Sigmoid colon (tissue), 7 donors: Measurements from ENCODE around the gene POLR2A. TPM values are rescaled to one million over a fixed set of nuclear protein-coding genes. Genes with fewer than 3 reads are reported as not detected.

Source experiments
- DNase-seq: peaks from one replicate; pipeline ENCODE4 v3.0.0-alpha.2; 2019
- H3K27ac ChIP-seq, 4 donors: fragments of 200-600 bp; sonication (generic); one replicate each; pipeline ENCODE4 v1.5.1; 2016 to 2019; ENCODE audit warnings: mild to moderate bottlenecking in 1 of 4
- H3K27me3 ChIP-seq, 3 donors: fragments of 200-600 bp; sonication (generic); one replicate each; pipeline ENCODE4 v1.5.1; 2019; ENCODE audit warnings: mild to moderate bottlenecking in 1 of 3
- H3K36me3 ChIP-seq, 4 donors: fragments of 200-600 bp; sonication (generic); one replicate each; pipeline ENCODE4 v1.5.1; 2016 to 2019
- H3K4me1 ChIP-seq, 4 donors: fragments of 200-600 bp; sonication (generic); one replicate each; pipeline ENCODE4 v1.5.1; 2017 to 2019
- H3K4me3 ChIP-seq, 4 donors: fragments of 200-600 bp; sonication (generic); one replicate each; pipeline ENCODE4 v1.5.1; 2017 to 2019; ENCODE audit warnings: mild to moderate bottlenecking in 2 of 4, moderate library complexity in 1 of 4
- H3K9me3 ChIP-seq, 4 donors: fragments of 200-600 bp in 3 of 4; sonication (generic) in 3 of 4; one replicate each; pipeline versions ENCODE4 v1.5.1 to v1.6.1; 2013 to 2019
- EP300 ChIP-seq, 4 donors: sonication (generic); formaldehyde crosslinking; IDR thresholded peaks; one replicate each; pipeline ENCODE4 v1.6.1; 2017; ENCODE audit warnings: antibody characterized with exemption in 4 of 4
- POLR2A ChIP-seq, 2 donors: fragments of 450-650 bp; IDR thresholded peaks; one replicate each; pipeline ENCODE4 v1.6.1; 2016; ENCODE audit warnings: antibody characterized with exemption in 2 of 2, mild to moderate bottlenecking in 2 of 2, moderate library complexity in 2 of 2
- POLR2AphosphoS5 ChIP-seq, 4 donors: sonication (generic); formaldehyde crosslinking; IDR thresholded peaks; one replicate each; pipeline ENCODE4 v1.6.1; 2017; ENCODE audit warnings: antibody characterized with exemption in 4 of 4
- whole genome bisulfite sequencing, 2 donors: extraction: QIAGEN DNeasy Blood & Tissue Kit; methylation state at CpG; one replicate each; pipeline ENCODE4 v1.1.7; 2013; 5-methylcytosine and 5-hydroxymethylcytosine counted together
- intact Hi-C: fragments of 100-400 bp; cut with DNase I; formaldehyde crosslinking; loops from one replicate; pipeline ENCODE4 v1.15.1; 2023
- polyA plus RNA-seq, 3 donors: library from polyadenylated mRNA; stranded (reverse); fragments of 200-250 nt; gene quantifications; one replicate each; pipeline ENCODE4 v1.2.3, GENCODE V29; 2013
- total RNA-seq, 4 donors: library from RNA; depleted of rRNA; stranded (reverse); fragments of >200 nt; gene quantifications; one replicate each; pipeline ENCODE4 v1.1.0, GENCODE V29; 2016
- TF ChIP-seq, protein P1 (sequence below), 4 experiments: fragments of 450-650 bp in 3 of 4; fragments of 200-600 bp in 1 of 4; IDR thresholded peaks; one replicate each; pipeline ENCODE4 v1.5.1; 2016 to 2019; ENCODE audit warnings: antibody characterized with exemption in 4 of 4, mild to moderate bottlenecking in 3 of 4, moderate library complexity in 2 of 4
- donor health status: healthy with polysubstance abuse.
- donor health status: Bipolar disorder and iron deficiency.
- donor health status: healthy.

POLR2A gene
- total and polyA plus RNA-seq, 7 donors: 7.2 to 51.1 (median 31.4) TPM

DNA sequence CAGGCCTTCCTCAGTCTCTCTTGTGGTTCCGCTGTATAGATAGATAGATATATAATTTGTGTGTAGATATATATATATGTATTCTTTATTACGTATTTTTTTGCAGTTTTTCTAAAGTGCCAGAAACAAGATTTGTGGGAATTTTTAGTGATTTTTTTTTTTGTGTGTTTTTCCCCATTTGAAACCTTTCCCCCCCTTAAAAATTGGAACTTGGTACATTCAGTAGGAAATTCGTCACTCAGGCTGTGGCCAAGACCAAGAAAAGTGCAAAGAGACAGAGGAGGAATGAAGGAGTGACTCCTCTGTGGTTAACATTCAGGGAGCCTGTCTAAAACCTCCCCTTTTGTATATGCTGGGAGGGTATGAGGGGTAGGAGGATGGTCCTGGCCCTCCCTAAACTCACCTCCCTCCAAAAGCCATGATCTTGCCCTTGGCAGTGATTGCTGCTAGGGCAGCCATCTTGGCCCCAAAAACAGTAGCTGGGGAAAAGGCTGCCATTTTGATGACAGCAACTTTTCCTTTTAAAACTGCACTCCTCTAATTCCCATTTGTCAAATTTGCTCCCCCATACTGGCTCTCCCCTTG is 24.1 kb upstream of the POLR2A start:
- WGBS, 2 donors: 80 to 86% methylated on average over 3 of the region's 3 CpGs
- Histone ChIP-seq H3K4me3 (no peak overlapping the region), H3K4me1 (peaks cover 0 to 14% (median 8%) of the 10 kb centered on the region in 4 donors), H3K36me3 (peaks cover 11 to 34% (median 15%) of the 10 kb centered on the region in 4 donors), H3K27me3 (no peaks in the 10 kb centered on the region), H3K9me3 (no peaks in the 10 kb centered on the region), H3K27ac (peak overlapping the region in 2 of 4 donors; percentile 6 to 10)
- no peak for DNase-seq
- intact Hi-C loops: no loop called here
- TF ChIP-seq POLR2A (IDR thresholded peaks at IDR 0.05): no peak
- TF ChIP-seq POLR2AphosphoS5 (IDR thresholded peaks at IDR 0.05): no peak
- TF ChIP-seq EP300 (IDR thresholded peaks at IDR 0.05): no peak

DNA sequence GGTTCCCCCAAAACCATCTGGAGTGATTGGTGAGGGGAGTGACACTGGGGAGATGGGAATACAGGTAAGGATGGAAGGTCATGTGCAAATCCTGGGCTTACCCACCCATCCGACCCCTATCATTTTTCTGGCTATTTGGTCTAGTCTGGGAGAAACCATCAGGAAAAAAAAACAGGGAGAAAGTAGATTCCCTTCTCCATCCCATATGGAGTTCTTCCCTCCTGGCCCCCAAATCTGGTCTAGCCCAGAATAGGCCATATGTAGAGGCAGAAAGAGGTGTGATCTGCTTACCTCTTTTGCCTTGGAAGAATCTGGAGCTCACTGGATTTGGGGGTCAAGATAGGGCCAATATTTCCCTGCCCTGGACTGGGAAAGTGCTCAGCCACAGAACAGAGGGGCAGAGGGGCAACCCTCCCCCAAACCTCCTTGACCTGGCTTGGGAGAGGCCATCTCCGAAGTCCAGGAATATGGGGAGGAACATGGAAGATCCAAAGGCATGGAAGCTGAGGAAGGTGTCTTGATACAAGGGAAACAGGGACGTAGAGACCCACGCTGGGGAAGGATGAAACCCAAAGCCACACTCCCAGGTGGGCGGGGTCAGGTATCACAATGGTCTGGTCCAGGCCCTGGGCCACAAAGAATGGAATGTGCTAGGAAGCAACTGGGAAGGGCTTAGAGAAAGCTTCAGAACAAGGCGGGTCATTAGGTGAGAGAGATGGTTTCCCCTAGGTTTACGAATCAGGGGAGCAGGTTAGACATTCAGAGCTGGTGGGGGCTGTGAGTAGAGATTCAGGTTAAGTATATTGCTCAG is 23.1 kb upstream of the POLR2A start:
- 94 to 96% methylated on average over 7 of the region's 7 CpGs for WGBS, 2 donors
- TF ChIP-seq EP300 (IDR thresholded peaks at IDR 0.05) (no peak), POLR2A (IDR thresholded peaks at IDR 0.05) (no peak), POLR2AphosphoS5 (IDR thresholded peaks at IDR 0.05) (no peak)
- TF ChIP-seq, protein P1, sequence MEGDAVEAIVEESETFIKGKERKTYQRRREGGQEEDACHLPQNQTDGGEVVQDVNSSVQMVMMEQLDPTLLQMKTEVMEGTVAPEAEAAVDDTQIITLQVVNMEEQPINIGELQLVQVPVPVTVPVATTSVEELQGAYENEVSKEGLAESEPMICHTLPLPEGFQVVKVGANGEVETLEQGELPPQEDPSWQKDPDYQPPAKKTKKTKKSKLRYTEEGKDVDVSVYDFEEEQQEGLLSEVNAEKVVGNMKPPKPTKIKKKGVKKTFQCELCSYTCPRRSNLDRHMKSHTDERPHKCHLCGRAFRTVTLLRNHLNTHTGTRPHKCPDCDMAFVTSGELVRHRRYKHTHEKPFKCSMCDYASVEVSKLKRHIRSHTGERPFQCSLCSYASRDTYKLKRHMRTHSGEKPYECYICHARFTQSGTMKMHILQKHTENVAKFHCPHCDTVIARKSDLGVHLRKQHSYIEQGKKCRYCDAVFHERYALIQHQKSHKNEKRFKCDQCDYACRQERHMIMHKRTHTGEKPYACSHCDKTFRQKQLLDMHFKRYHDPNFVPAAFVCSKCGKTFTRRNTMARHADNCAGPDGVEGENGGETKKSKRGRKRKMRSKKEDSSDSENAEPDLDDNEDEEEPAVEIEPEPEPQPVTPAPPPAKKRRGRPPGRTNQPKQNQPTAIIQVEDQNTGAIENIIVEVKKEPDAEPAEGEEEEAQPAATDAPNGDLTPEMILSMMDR (IDR thresholded peaks at IDR 0.05): no peak
- no peak overlapping the region for H3K27ac ChIP-seq

DNA sequence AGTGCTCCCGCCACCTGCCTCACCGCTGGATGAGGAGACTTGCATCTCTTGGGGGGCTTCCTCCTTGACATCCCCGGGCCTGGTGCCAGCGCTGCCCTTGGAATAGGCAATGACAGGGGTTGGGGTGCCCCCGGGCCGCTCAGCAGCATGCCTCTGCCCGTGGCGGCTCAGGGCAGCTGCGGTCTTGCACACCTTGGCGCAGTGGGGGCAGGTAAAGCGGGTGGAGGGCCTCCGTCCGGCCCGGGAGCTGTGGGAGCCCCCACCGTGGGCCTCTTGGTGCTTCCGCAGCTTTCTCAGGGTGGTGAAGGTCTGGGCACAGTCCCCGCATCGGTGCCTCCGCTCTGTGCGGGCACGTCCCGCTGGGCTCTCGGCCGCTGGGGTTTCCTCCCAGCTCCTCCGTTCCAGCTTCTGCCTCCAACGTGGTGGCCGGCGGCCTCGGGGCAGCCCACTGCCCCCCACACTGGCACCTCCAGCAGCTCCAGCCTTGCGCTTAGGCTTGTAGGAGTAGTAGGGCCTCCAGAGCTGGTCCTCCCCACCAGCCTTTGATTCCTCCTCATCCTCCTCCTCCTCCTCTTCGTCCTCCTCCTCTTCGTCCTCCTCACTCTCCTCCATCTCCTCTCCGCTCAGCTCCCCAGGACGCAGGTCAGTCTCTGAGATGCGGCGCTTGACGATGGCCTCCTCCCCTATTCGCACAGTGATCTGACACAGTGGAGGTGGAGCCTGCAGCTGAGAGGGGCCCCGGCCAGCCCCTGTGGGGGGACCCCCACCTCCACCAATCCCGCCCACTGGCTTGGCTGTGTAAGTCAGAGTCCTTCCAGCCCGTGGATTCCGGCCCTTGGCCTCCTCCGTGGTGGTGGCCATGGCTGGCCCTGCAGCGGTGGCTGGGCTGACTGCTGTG is 21.4 kb upstream of the POLR2A start:
- Histone ChIP-seq H3K27ac (no peak overlapping the region), H3K27me3 (no peaks in the 10 kb centered on the region), H3K9me3 (no peaks in the 10 kb centered on the region), H3K4me1 (peaks cover 0 to 21% (median 18%) of the 10 kb centered on the region in 4 donors), H3K4me3 (no peak overlapping the region), H3K36me3 (peaks cover 18 to 56% (median 29%) of the 10 kb centered on the region in 4 donors)
- DNase-seq: no peak
- 93 to 94% methylated on average over 44 of the region's 44 CpGs for WGBS, 2 donors
- intact Hi-C loops: no loop called here
- peak in 1 of 4 donors; percentile 33 for TF ChIP-seq POLR2AphosphoS5 (IDR thresholded peaks at IDR 0.05)
- TF ChIP-seq, protein P1 (IDR thresholded peaks at IDR 0.05): no peak

More for the DNA sequence above, 23.1 kb upstream of the POLR2A start:
- no peaks in the 10 kb centered on the region for H3K27me3 ChIP-seq
- peaks cover 18 to 44% (median 23%) of the 10 kb centered on the region in 4 donors for H3K36me3 ChIP-seq
- H3K4me3 ChIP-seq: no peak overlapping the region
- intact Hi-C loops: no loop called here
- no peak for DNase-seq
- H3K4me1 ChIP-seq: peaks cover 0 to 17% (median 11%) of the 10 kb centered on the region in 4 donors
- no peaks in the 10 kb centered on the region for H3K9me3 ChIP-seq

DNA sequence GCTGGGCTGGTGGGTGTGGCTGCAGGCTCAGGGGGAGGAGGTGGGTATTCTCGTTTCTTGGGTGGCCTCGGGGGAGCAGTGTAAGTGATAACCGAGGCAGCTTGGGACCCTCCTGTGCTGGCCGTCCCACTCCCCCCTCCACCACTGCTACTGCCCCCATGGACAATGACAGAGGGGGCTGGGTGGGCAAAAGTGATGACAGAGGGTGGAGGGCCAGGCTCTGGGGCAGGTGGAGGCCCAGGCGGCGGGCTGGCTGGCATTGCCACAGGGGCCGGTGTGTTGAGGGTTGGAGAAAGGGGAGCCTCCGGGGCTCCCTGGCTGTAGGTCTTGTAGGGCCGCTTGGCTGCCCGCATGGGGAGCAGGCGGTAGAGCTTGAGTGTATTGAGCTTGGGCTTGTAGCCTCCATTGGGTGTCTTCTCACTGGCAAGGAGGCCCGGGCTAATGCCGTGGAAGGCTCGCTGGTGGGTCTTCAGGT is 20.8 kb upstream of the POLR2A start:
- Histone ChIP-seq H3K27me3 (no peaks in the 10 kb centered on the region), H3K36me3 (peaks cover 18 to 56% (median 29%) of the 10 kb centered on the region in 4 donors), H3K27ac (no peak overlapping the region), H3K4me1 (peaks cover 0 to 28% (median 23%) of the 10 kb centered on the region in 4 donors), H3K9me3 (no peaks in the 10 kb centered on the region), H3K4me3 (no peak overlapping the region)
- TF ChIP-seq EP300 (IDR thresholded peaks at IDR 0.05) (no peak), POLR2AphosphoS5 (IDR thresholded peaks at IDR 0.05) (no peak), POLR2A (IDR thresholded peaks at IDR 0.05) (no peak)
- TF ChIP-seq, protein P1 (IDR thresholded peaks at IDR 0.05): no peak
- DNase-seq: no peak
- WGBS, 2 donors: 90 to 94% methylated on average over 14 of the region's 14 CpGs
- intact Hi-C loops: no loop called here
